Upper lobe of left lung (tissue), 6 donors: ENCODE measurements around the gene EBF4. TPM values are rescaled to one million over a fixed set of nuclear protein-coding genes. Genes with fewer than 3 reads are reported as not detected.

Experiments used
- ATAC-seq, 2 donors: fragments of 200-7000 bp; cut with Tn5 transposase; one replicate each; pipeline ENCODE4 v1.9.1; 2022; ENCODE audit warnings: mild to moderate bottlenecking in 2 of 2, moderate library complexity in 2 of 2; ENCODE audit not compliant: low FRiP score in 2 of 2
- DNase-seq, 2 donors: peaks; one replicate each; pipeline ENCODE4 v3.0.0-alpha.2; 2019 to 2020
- H3K27ac ChIP-seq, 4 donors: fragments of 200-600 bp; sonication (generic); one replicate each; pipeline ENCODE4 v1.5.1; 2016 to 2019
- H3K27me3 ChIP-seq, 4 donors: fragments of 200-600 bp; sonication (generic); one replicate each; pipeline ENCODE4 v1.5.1; 2017 to 2019
- H3K36me3 ChIP-seq, 4 donors: fragments of 200-600 bp; sonication (generic); one replicate each; pipeline ENCODE4 v1.5.1; 2016 to 2019
- H3K4me1 ChIP-seq, 4 donors: fragments of 200-600 bp; sonication (generic); one replicate each; pipeline ENCODE4 v1.5.1; 2018 to 2019
- H3K4me3 ChIP-seq, 4 donors: fragments of 200-600 bp; sonication (generic); one replicate each; pipeline ENCODE4 v1.5.1; 2017 to 2019; ENCODE audit warnings: mild to moderate bottlenecking in 2 of 4, moderate library complexity in 1 of 4
- H3K9me3 ChIP-seq, 4 donors: fragments of 200-600 bp; sonication (generic); one replicate each; pipeline ENCODE4 v1.5.1; 2018 to 2019
- EP300 ChIP-seq, 4 donors: sonication (generic); formaldehyde crosslinking; IDR thresholded peaks; one replicate each; pipeline ENCODE4 v1.5.1; 2017; ENCODE audit warnings: antibody characterized with exemption in 4 of 4, control low read depth in 2 of 4
- POLR2A ChIP-seq, 4 donors: fragments of 450-650 bp; IDR thresholded peaks; one replicate each; pipeline ENCODE4 v1.5.1; 2016 to 2017; ENCODE audit warnings: antibody characterized with exemption in 4 of 4, mild to moderate bottlenecking in 2 of 4
- POLR2AphosphoS5 ChIP-seq, 2 donors: sonication (generic); formaldehyde crosslinking; IDR thresholded peaks; one replicate each; pipeline ENCODE4 v1.5.1; 2017; ENCODE audit warnings: antibody characterized with exemption in 2 of 2
- WGBS, 2 donors: methylation state at CpG; one replicate each; pipeline ENCODE4 v1.1.5; 2017 to 2018; 5-methylcytosine and 5-hydroxymethylcytosine counted together
- total RNA-seq, 6 donors: library from RNA; depleted of rRNA in 4 of 6; stranded (reverse); fragments of >200 nt in 4 of 6; gene quantifications; one replicate each; pipeline versions ENCODE4 v1.1.0 to v1.2.1, GENCODE V29; 2016 to 2021
- TF ChIP-seq, protein P1 (sequence below), 6 experiments: fragments of 450-650 bp in 4 of 6; fragments of 200-600 bp in 2 of 6; sonication (generic) in 2 of 6; IDR thresholded peaks; one replicate each; pipeline ENCODE4 v1.5.1; 2016 to 2019; ENCODE audit warnings: antibody characterized with exemption in 6 of 6
- donor health status: DM: no; HTN: no; CAD: no; lungs with moderate emphysema.
- donor health status: DM: no; HTN: yes; CAD: no; lungs with severe emphysema.

Gene EBF4
- total RNA-seq, 6 donors from 2014 or later: 7.8 to 23.7 (median 12.9) TPM

DNA sequence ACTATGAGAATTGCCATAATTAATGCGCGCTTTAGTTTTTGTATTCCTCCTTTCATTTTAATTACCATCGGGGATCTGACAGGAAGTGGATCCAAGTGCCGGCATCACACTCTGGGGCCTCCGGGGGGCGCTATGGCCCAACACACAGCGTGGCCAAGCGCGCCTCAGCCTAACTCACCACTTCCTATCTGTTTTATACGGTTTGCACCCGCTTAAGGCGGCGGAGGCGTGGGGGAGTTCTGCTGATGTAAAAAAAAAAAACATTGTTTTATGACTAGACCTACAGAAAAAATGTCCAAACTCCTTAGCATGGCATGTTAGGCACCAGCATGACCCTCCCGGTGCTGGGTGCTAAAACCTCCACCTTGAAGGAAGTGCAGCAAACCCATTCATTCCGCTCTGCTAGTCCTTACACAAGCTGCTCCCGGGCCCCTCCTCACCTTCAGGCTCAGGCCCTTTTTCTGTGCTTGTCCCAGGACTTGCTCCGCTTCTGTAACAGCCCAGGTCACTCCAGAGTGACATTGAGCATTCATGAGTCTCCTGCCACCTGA lies 4.5 kb upstream of the EBF4 start:
- no peak overlapping the region for H3K27ac ChIP-seq
- TF ChIP-seq, protein P1, sequence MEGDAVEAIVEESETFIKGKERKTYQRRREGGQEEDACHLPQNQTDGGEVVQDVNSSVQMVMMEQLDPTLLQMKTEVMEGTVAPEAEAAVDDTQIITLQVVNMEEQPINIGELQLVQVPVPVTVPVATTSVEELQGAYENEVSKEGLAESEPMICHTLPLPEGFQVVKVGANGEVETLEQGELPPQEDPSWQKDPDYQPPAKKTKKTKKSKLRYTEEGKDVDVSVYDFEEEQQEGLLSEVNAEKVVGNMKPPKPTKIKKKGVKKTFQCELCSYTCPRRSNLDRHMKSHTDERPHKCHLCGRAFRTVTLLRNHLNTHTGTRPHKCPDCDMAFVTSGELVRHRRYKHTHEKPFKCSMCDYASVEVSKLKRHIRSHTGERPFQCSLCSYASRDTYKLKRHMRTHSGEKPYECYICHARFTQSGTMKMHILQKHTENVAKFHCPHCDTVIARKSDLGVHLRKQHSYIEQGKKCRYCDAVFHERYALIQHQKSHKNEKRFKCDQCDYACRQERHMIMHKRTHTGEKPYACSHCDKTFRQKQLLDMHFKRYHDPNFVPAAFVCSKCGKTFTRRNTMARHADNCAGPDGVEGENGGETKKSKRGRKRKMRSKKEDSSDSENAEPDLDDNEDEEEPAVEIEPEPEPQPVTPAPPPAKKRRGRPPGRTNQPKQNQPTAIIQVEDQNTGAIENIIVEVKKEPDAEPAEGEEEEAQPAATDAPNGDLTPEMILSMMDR (IDR thresholded peaks at IDR 0.05): peak; percentile 43 to 62 (median 56)
- TF ChIP-seq EP300 (IDR thresholded peaks at IDR 0.05): no peak
- ATAC-seq: peak in 1 of 2 donors; percentile 63
- DNase-seq: peak; percentile 51 to 84
- 17 to 20% methylated on average over 18 of the region's 18 CpGs for WGBS, 2 donors
- peaks cover 2 to 14% (median 3%) of the 10 kb centered on the region in 4 donors for H3K4me1 ChIP-seq
- no peak overlapping the region for H3K4me3 ChIP-seq
- no peaks in the 10 kb centered on the region for H3K27me3 ChIP-seq
- H3K36me3 ChIP-seq: no peaks in the 10 kb centered on the region
- no peaks in the 10 kb centered on the region for H3K9me3 ChIP-seq

DNA sequence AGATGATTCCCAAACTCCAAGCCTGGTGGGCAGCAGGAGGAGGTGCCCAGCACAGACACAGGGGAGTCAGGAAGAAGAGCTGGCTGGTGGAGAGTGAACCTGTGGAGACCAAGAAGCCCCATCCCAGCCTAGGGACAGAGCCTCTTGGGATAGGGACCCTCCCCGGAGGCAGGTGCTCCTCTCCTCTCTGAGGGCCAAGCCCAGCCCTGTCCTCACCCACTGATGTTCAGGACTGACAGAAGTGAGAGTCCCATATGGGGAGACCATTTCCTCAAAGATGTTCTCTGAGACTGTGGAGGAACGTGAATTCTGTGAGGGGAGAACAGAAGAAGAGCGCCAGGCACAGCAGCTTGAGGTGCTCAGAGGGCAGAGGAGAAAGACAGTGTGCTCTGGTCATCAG lies 2.4 kb upstream of the EBF4 start:
- H3K36me3 ChIP-seq: no peaks in the 10 kb centered on the region
- ATAC-seq: no peak
- DNase-seq: no peak
- H3K4me3 ChIP-seq: no peak overlapping the region
- peaks cover 9 to 28% (median 16%) of the 10 kb centered on the region in 4 donors for H3K4me1 ChIP-seq
- no peaks in the 10 kb centered on the region for H3K9me3 ChIP-seq
- no peak overlapping the region for H3K27ac ChIP-seq
- peaks cover 0 to 14% (median 4%) of the 10 kb centered on the region in 4 donors for H3K27me3 ChIP-seq
- TF ChIP-seq, protein P1 (IDR thresholded peaks at IDR 0.05): no peak
- TF ChIP-seq EP300 (IDR thresholded peaks at IDR 0.05): no peak
- no peak for TF ChIP-seq POLR2A (IDR thresholded peaks at IDR 0.05)
- no peak for TF ChIP-seq POLR2AphosphoS5 (IDR thresholded peaks at IDR 0.05)
- 76 to 93% methylated on average over 3 of the region's 3 CpGs for WGBS, 2 donors

DNA sequence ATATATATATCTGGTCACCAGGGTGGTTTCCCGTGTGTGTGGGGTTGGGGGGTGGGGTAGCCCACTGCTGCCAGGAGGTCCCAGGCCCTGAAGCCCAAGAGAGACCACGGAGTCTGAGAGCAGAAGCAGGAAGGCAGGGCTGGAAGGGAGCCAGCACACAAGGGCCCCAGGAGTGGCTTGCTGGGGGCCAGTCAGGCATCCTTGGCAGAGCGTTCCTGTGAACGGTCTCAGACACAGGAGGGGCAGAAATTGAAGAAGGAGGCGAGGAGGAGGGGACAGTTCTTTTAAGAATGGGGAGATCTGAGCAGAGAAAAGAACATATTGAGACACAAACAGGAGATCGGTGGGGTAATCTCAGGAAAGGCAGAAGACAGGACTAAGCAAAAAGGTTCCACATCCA lies 1.9 kb upstream of the EBF4 start:
- TF ChIP-seq POLR2AphosphoS5 (IDR thresholded peaks at IDR 0.05) (no peak), POLR2A (IDR thresholded peaks at IDR 0.05) (no peak), EP300 (IDR thresholded peaks at IDR 0.05) (no peak)
- TF ChIP-seq, protein P1 (IDR thresholded peaks at IDR 0.05): no peak
- Histone ChIP-seq H3K9me3 (no peaks in the 10 kb centered on the region), H3K4me3 (no peak overlapping the region), H3K27ac (no peak overlapping the region), H3K4me1 (peaks cover 9 to 28% (median 16%) of the 10 kb centered on the region in 4 donors), H3K36me3 (no peaks in the 10 kb centered on the region), H3K27me3 (peaks cover 0 to 14% (median 4%) of the 10 kb centered on the region in 4 donors)
- DNase-seq: no peak
- no peak for ATAC-seq
- WGBS, 2 donors: 50 to 53% methylated on average over 6 of the region's 6 CpGs

DNA sequence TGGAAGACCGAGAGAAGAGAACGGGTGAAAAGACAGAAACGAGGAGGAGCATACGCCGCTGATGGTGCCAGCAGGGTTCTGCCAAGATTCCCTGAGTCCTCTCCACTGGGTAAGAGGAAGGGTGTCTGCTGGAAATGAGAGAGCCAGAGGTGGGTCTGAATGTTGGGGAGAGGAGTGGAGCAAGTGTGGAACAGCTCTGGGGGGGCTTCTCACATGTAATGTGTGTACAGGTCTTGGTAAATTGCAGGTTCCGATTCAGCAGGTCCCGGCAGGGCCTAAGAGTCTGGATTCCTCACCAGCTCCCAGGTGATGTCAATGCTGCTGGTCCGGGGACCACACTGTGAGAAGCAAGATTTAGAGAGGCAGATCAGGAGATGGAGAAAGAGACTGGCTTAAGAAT lies 1.5 kb upstream of the EBF4 start:
- H3K4me1 ChIP-seq: peaks cover 9 to 28% (median 16%) of the 10 kb centered on the region in 4 donors
- ATAC-seq (no peak), DNase-seq (no peak)
- 76 to 81% methylated on average over 8 of the region's 8 CpGs for WGBS, 2 donors
- no peaks in the 10 kb centered on the region for H3K36me3 ChIP-seq
- peaks cover 0 to 14% (median 4%) of the 10 kb centered on the region in 4 donors for H3K27me3 ChIP-seq
- TF ChIP-seq POLR2A (IDR thresholded peaks at IDR 0.05) (no peak), EP300 (IDR thresholded peaks at IDR 0.05) (no peak), POLR2AphosphoS5 (IDR thresholded peaks at IDR 0.05) (no peak)
- TF ChIP-seq, protein P1 (IDR thresholded peaks at IDR 0.05): no peak
- no peak overlapping the region for H3K4me3 ChIP-seq
- no peaks in the 10 kb centered on the region for H3K9me3 ChIP-seq
- no peak overlapping the region for H3K27ac ChIP-seq

DNA sequence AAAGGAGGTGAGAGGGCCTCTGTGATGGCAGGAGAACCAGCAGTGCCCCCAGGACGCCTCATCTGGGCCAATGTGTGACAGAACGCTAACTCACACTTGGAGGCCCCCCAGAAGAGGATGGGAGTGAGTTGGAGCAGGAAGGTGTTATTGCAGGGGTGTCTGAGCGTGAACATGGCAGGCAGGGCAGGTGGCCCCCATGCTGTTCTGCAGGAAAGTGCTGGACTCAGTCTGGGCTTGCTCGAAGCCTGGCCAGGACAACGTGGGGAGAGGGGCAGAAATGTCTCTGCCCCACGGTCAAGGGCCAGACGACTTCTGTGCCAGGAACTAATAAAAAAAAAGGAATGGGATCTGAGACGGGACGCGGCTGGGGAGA lies 931 bp upstream of the EBF4 start:
- peaks cover 0 to 14% (median 4%) of the 10 kb centered on the region in 4 donors for H3K27me3 ChIP-seq
- H3K9me3 ChIP-seq: no peaks in the 10 kb centered on the region
- 65 to 77% methylated on average over 10 of the region's 10 CpGs for WGBS, 2 donors
- peaks cover 9 to 28% (median 16%) of the 10 kb centered on the region in 4 donors for H3K4me1 ChIP-seq
- peak overlapping the region; percentile 73 to 90 (median 84) for H3K27ac ChIP-seq
- ATAC-seq (no peak), DNase-seq (no peak)
- no peak for TF ChIP-seq EP300 (IDR thresholded peaks at IDR 0.05)
- no peak for TF ChIP-seq POLR2A (IDR thresholded peaks at IDR 0.05)
- TF ChIP-seq, protein P1 (IDR thresholded peaks at IDR 0.05): no peak
- TF ChIP-seq POLR2AphosphoS5 (IDR thresholded peaks at IDR 0.05): no peak
- no peaks in the 10 kb centered on the region for H3K36me3 ChIP-seq
- H3K4me3 ChIP-seq: peak overlapping the region; percentile 23 to 64 (median 58)
